HEK293 (cell line): ENCODE measurements around the gene GPRIN2.

Experiments
- CTCF ChIA-PET: fragments of 350-600 bp; formaldehyde crosslinking; extraction: SDS; loops from one replicate; lab custom pipeline; 2021; ENCODE audit warnings: antibody characterized with exemption; lab: Yijun Ruan, JAX
- POLR2A ChIA-PET: fragments of 300-600 bp; formaldehyde crosslinking; extraction: SDS; loops from one replicate; lab custom pipeline; 2020; ENCODE audit warnings: antibody characterized with exemption, inconsistent platforms; lab: Yijun Ruan, JAX
- H3K27ac ChIP-seq: fragments of 200-500 bp; sonication (Bioruptor generic); 2 replicates; pipeline ENCODE4 v1.5.1; 2014; ENCODE audit warnings: low read depth, low read length, control low read depth, inconsistent platforms; ENCODE audit errors: extremely low read depth
- H3K36me3 ChIP-seq, 2 experiments: fragments of 200-500 bp in 1 of 2; sonication (Bioruptor generic) in 1 of 2; 1 replicate in 1 of 2; 2 replicates in 1 of 2; pipeline ENCODE4 v1.5.1; 2014 to 2017; ENCODE audit warnings: inconsistent platforms in 2 of 2, low read length in 2 of 2; ENCODE audit not compliant: control insufficient read depth in 2 of 2, insufficient read depth in 1 of 2
- H3K4me1 ChIP-seq: fragments of 200-500 bp; sonication (Bioruptor generic); 2 replicates; pipeline ENCODE4 v1.5.1; 2014; ENCODE audit warnings: mild to moderate bottlenecking, low read length, inconsistent platforms; ENCODE audit not compliant: control insufficient read depth, insufficient read depth
- H3K4me3 ChIP-seq: 2 replicates; pipeline ENCODE4 v1.5.1; 2011; ENCODE audit warnings: low read depth, mild to moderate bottlenecking, control low read depth, low read length, moderate library complexity
- H3K9me3 ChIP-seq: fragments of 200-500 bp; sonication (Bioruptor generic); 2 replicates; pipeline ENCODE4 v1.5.1; 2014; ENCODE audit warnings: low read depth, low read length, inconsistent platforms; ENCODE audit not compliant: control insufficient read depth, insufficient read depth
- HOXC10 ChIP-seq: sonication (generic); formaldehyde crosslinking; IDR thresholded peaks from 2 replicates; pipeline ENCODE4 v1.8.1; 2023; ENCODE audit warnings: mild to moderate bottlenecking, missing genetic modification reagents
- KLF1 ChIP-seq: fragments of 450-650 bp; formaldehyde crosslinking; IDR thresholded peaks from 2 replicates; pipeline ENCODE4 v1.5.1; 2016; ENCODE audit warnings: missing biosample characterization, missing genetic modification characterization
- WT1 ChIP-seq: fragments of 450-650 bp; formaldehyde crosslinking; IDR thresholded peaks from 2 replicates; pipeline ENCODE4 v1.5.1; 2016; ENCODE audit warnings: missing biosample characterization, missing genetic modification characterization
- ZEB2 ChIP-seq: fragments of 450-650 bp; formaldehyde crosslinking; IDR thresholded peaks from 2 replicates; pipeline ENCODE4 v1.5.1; 2016; ENCODE audit warnings: missing biosample characterization, missing genetic modification characterization
- ZFP37 ChIP-seq: fragments of 450-650 bp; formaldehyde crosslinking; IDR thresholded peaks from 2 replicates; pipeline ENCODE4 v1.5.1; 2016; ENCODE audit warnings: missing biosample characterization, missing genetic modification characterization
- ZNF112 ChIP-seq: fragments of 450-650 bp; formaldehyde crosslinking; IDR thresholded peaks from 2 replicates; pipeline ENCODE4 v1.5.0; 2017; ENCODE audit warnings: missing biosample characterization, missing genetic modification characterization
- ZNF140 ChIP-seq: fragments of 450-650 bp; formaldehyde crosslinking; IDR thresholded peaks from 2 replicates; pipeline ENCODE4 v1.5.1; 2016; ENCODE audit warnings: missing biosample characterization, missing genetic modification characterization
- ZNF302 ChIP-seq: fragments of 450-650 bp; formaldehyde crosslinking; IDR thresholded peaks from 2 replicates; pipeline ENCODE4 v1.5.1; 2016; ENCODE audit warnings: missing biosample characterization, missing genetic modification characterization, low read depth
- ZNF404 ChIP-seq: fragments of 450-650 bp; formaldehyde crosslinking; IDR thresholded peaks from 2 replicates; pipeline ENCODE4 v1.5.1; 2017; ENCODE audit warnings: missing biosample characterization, missing genetic modification characterization
- ZNF433 ChIP-seq: fragments of 450-650 bp; formaldehyde crosslinking; IDR thresholded peaks from 2 replicates; pipeline ENCODE4 v1.5.1; 2016; ENCODE audit warnings: missing biosample characterization, missing genetic modification characterization, low read depth
- TF ChIP-seq, protein P1 (sequence below): fragments of 450-650 bp; formaldehyde crosslinking; IDR thresholded peaks from 2 replicates; pipeline ENCODE4 v1.5.0; 2017; ENCODE audit warnings: missing biosample characterization, missing genetic modification characterization, borderline replicate concordance
- TF ChIP-seq, protein P2 (sequence below): fragments of 450-650 bp; formaldehyde crosslinking; IDR thresholded peaks from 2 replicates; pipeline ENCODE4 v1.5.1; 2016; ENCODE audit warnings: missing biosample characterization, missing genetic modification characterization
- TF ChIP-seq, protein P3 (sequence below): fragments of 450-650 bp; formaldehyde crosslinking; IDR thresholded peaks from 2 replicates; pipeline ENCODE4 v1.5.1; 2017; ENCODE audit warnings: missing biosample characterization, missing genetic modification characterization
- TF ChIP-seq, protein P4 (sequence below): fragments of 450-650 bp; formaldehyde crosslinking; IDR thresholded peaks from 2 replicates; pipeline ENCODE4 v1.5.1; 2016; ENCODE audit warnings: missing biosample characterization, missing genetic modification characterization, borderline replicate concordance

GPRIN2 gene

DNA sequence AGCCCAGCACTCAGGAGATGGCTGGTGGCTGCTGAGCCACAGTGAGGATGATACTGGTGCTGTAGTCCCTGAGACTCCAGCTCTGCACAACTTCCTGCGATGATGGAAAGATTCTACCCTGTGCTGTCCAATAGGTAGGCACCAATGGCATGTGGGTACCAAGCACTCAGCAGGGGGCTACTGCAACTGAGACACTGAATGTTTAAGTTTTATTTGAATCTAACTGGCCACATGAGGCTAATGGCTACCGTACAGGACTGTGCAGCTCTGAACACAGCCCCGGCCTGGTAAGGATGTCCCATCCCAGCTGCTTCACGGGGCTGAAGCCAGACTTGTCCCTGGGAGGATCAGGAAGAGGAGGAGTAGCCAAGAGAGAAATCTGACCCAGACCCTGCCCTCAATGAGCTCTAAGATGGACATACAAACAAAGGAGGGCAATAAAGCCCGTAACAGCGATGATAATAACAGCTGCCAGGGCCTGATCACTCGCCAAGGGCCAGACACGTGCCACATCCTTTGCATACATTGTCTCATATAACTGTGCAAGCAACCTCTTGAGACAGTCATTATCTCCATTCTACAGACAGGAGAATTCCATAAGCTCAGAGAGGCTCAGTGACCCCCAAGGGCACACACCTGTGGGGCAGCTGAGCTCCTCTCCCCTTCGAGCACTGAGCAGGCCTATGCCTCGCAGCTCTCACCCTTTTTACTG is 3.8 kb downstream of the GPRIN2 start (continued):
- TF ChIP-seq ZFP37 (tag by site-specific recombination) (no peak), ZNF302 (no peak), WT1 (tag by site-specific recombination) (no peak), HOXC10 (CRISPR knock-in tag) (no peak), ZNF433 (tag by site-specific recombination) (no peak), ZNF404 (tag by site-specific recombination) (no peak), ZNF140 (tag by site-specific recombination) (no peak), ZNF112 (tag by site-specific recombination) (no peak)
- TF ChIP-seq, protein P1, sequence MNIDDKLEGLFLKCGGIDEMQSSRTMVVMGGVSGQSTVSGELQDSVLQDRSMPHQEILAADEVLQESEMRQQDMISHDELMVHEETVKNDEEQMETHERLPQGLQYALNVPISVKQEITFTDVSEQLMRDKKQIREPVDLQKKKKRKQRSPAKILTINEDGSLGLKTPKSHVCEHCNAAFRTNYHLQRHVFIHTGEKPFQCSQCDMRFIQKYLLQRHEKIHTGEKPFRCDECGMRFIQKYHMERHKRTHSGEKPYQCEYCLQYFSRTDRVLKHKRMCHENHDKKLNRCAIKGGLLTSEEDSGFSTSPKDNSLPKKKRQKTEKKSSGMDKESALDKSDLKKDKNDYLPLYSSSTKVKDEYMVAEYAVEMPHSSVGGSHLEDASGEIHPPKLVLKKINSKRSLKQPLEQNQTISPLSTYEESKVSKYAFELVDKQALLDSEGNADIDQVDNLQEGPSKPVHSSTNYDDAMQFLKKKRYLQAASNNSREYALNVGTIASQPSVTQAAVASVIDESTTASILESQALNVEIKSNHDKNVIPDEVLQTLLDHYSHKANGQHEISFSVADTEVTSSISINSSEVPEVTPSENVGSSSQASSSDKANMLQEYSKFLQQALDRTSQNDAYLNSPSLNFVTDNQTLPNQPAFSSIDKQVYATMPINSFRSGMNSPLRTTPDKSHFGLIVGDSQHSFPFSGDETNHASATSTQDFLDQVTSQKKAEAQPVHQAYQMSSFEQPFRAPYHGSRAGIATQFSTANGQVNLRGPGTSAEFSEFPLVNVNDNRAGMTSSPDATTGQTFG (tag by site-specific recombination), result no peak
- TF ChIP-seq, protein P2, sequence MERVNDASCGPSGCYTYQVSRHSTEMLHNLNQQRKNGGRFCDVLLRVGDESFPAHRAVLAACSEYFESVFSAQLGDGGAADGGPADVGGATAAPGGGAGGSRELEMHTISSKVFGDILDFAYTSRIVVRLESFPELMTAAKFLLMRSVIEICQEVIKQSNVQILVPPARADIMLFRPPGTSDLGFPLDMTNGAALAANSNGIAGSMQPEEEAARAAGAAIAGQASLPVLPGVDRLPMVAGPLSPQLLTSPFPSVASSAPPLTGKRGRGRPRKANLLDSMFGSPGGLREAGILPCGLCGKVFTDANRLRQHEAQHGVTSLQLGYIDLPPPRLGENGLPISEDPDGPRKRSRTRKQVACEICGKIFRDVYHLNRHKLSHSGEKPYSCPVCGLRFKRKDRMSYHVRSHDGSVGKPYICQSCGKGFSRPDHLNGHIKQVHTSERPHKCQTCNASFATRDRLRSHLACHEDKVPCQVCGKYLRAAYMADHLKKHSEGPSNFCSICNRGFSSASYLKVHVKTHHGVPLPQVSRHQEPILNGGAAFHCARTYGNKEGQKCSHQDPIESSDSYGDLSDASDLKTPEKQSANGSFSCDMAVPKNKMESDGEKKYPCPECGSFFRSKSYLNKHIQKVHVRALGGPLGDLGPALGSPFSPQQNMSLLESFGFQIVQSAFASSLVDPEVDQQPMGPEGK (tag by site-specific recombination), result no peak
- TF ChIP-seq, protein P3, sequence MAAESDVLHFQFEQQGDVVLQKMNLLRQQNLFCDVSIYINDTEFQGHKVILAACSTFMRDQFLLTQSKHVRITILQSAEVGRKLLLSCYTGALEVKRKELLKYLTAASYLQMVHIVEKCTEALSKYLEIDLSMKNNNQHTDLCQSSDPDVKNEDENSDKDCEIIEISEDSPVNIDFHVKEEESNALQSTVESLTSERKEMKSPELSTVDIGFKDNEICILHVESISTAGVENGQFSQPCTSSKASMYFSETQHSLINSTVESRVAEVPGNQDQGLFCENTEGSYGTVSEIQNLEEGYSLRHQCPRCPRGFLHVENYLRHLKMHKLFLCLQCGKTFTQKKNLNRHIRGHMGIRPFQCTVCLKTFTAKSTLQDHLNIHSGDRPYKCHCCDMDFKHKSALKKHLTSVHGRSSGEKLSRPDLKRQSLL (tag by site-specific recombination), result no peak

DNA sequence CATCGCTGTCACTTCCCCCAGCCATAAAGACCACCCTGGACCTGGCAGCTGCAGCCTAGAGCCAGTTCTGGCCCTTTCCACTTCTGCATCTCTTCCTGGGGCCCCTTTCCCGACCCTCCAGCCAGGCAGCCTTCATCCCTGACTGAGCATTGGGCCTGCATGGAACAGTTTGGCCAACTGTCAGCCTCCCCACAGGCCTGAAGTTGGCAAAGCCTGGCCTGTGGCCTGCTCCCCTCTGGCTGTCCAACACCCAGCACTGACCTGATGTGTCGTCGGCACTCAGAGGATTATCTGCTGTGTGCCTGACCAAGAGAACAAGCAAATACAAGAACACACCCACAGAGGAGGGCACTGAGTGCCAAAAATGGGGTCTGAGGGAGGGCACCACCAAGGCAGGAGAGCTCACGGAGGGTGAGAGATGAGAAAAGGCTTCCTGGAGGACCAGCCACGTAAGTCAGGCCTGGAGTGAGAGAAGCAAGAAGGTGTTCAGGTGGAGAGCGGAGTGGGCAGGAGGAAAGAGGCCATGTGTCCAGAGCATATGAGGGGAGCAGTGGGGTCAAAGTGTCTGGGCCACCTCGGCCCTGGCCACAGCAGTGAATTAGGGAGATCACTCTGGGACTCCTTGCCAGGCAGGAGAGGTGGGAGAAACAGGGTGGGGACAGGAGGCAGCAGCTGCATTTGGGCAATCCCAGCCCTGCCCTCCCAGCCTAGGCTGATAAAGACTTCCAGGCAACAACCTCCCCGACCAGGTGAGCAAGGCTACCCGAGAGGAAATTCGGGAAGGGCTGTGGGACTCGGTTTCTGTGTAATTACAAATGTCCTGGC is 4.5 kb downstream of the GPRIN2 start:
- CTCF ChIA-PET, result interaction anchor here (0.5 to 1.9 kb wide), 6 partner anchors 7 to 1892 kb away, joined by 3 to 6 read pairs (median 3); no protein-coding TSS in a partner anchor
- H3K4me1 ChIP-seq, result no peaks in the 10 kb centered on the region
- H3K9me3 ChIP-seq, result no peaks in the 10 kb centered on the region
- H3K36me3 ChIP-seq, result no peaks in the 10 kb centered on the region
- peak; percentile 61 for TF ChIP-seq KLF1 (tag by site-specific recombination)
- TF ChIP-seq, protein P1 (tag by site-specific recombination), result no peak
- no peak for TF ChIP-seq ZEB2
- TF ChIP-seq, protein P4, sequence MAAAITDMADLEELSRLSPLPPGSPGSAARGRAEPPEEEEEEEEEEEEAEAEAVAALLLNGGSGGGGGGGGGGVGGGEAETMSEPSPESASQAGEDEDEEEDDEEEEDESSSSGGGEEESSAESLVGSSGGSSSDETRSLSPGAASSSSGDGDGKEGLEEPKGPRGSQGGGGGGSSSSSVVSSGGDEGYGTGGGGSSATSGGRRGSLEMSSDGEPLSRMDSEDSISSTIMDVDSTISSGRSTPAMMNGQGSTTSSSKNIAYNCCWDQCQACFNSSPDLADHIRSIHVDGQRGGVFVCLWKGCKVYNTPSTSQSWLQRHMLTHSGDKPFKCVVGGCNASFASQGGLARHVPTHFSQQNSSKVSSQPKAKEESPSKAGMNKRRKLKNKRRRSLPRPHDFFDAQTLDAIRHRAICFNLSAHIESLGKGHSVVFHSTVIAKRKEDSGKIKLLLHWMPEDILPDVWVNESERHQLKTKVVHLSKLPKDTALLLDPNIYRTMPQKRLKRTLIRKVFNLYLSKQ (tag by site-specific recombination), result no peak
- no peak overlapping the region for H3K27ac ChIP-seq
- POLR2A ChIA-PET, result no interaction called here
- H3K4me3 ChIP-seq, result no peak overlapping the region
